ENCODE results near the gene NADK2.
A peak's percentile ranks its signal among the peaks of the same experiment; 100 is the strongest.

Gene NADK2

DNA sequence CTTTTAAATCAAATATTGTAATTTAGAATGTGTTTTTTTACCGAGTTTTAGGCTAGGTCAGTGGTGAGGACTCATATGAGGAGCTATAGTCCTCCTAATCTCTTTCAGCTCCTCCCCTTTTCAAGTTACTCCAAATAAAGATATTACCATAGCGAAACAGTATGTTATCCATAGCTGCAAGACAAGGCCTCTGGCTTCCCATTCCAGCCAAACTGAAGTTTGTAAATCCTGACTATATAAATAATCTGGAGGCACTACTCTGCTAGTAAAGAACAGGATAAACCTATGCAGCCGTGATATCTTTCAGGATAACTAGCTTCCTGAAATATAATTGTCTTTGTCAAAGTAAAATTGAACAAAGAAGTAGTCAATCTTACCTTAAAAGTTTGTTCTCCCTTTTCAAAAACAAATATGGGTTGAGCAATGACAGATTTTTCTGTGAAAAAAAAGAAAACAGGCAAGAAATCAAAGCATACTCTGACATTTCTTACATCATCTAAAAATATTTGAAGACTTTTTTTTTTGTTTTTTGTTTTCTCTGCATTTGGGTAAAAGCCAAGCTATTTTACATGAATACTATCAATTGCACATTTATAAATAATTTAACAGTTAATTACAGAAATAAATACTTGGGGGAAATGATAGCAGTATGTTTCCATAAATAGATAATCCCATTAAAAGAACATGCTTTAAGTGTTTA lies 29.3 kb upstream of the NADK2 start:
- Histone ChIP-seq H3K4me3 (ENCODE audit: low read depth, low read length) (no peak overlapping the region), H3K4me1 (ENCODE audit: control insufficient read depth, insufficient read depth, low read length, unreplicated experiment) (peaks cover 6% of the 10 kb centered on the region), H3K27ac (ENCODE audit: low read depth, low read length) (no peak overlapping the region), H3K36me3 (ENCODE audit: insufficient read depth, low read length) (no peaks in the 10 kb centered on the region), H3K79me2 (ENCODE audit: control insufficient read depth, insufficient read depth, low read length, unreplicated experiment) (no peaks in the 10 kb centered on the region), H3K27me3 (ENCODE audit: insufficient read depth, low read length) (no peaks in the 10 kb centered on the region), H2AFZ (ENCODE audit: low read length, unreplicated experiment) (no peak overlapping the region)

DNA sequence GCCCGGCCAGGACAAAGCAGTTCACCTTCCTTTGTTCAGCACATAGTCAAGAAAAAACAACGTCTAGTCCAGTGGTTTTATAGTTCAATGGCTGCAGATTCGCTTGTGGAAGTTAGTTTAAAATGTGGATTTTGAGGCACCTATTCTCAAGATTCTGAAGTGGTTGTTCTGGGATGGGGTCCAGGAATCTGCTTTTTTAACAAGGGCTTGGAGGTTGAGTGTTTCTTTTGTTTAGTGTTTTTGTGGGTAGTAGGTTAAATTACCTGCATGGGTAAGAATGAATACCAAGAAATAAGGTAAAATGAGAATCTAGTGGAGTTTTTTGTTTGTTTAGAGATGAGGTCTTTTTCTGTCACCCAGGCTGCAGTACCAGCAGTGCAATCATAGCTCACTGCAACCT lies 28.4 kb upstream of the NADK2 start:
- Histone ChIP-seq H3K4me1 (ENCODE audit: control insufficient read depth, insufficient read depth, low read length, unreplicated experiment) (peaks cover 6% of the 10 kb centered on the region), H3K27ac (ENCODE audit: low read depth, low read length) (no peak overlapping the region), H3K36me3 (ENCODE audit: insufficient read depth, low read length) (no peaks in the 10 kb centered on the region), H3K4me3 (ENCODE audit: low read depth, low read length) (no peak overlapping the region), H3K79me2 (ENCODE audit: control insufficient read depth, insufficient read depth, low read length, unreplicated experiment) (no peaks in the 10 kb centered on the region), H2AFZ (ENCODE audit: low read length, unreplicated experiment) (no peak overlapping the region), H3K27me3 (ENCODE audit: insufficient read depth, low read length) (no peaks in the 10 kb centered on the region)

DNA sequence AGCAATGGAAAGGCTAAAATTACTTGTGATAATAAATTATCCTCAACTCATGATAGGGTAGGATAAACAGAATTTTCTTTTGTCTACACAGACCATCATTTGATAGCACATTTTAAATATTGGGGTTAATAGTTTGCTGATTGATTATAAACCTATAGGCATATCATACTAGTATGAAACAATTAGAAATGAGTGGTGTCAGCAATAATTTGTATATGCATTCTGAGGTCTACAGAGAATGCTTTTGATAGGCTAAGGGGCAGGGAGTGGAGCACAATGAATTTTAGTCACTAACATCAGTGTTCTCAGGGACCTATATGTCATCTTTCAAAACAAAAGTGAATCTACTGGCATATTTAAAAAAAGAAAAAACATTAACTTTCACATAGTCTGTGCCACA lies 27.8 kb upstream of the NADK2 start:
- H3K4me3 ChIP-seq (ENCODE audit: low read depth, low read length) = no peak overlapping the region
- peaks cover 6% of the 10 kb centered on the region for H3K4me1 ChIP-seq (ENCODE audit: control insufficient read depth, insufficient read depth, low read length, unreplicated experiment)
- no peaks in the 10 kb centered on the region for H3K27me3 ChIP-seq (ENCODE audit: insufficient read depth, low read length)
- H3K79me2 ChIP-seq (ENCODE audit: control insufficient read depth, insufficient read depth, low read length, unreplicated experiment) = no peaks in the 10 kb centered on the region
- no peak overlapping the region for H2AFZ ChIP-seq (ENCODE audit: low read length, unreplicated experiment)
- no peaks in the 10 kb centered on the region for H3K36me3 ChIP-seq (ENCODE audit: insufficient read depth, low read length)
- H3K27ac ChIP-seq (ENCODE audit: low read depth, low read length) = no peak overlapping the region

DNA sequence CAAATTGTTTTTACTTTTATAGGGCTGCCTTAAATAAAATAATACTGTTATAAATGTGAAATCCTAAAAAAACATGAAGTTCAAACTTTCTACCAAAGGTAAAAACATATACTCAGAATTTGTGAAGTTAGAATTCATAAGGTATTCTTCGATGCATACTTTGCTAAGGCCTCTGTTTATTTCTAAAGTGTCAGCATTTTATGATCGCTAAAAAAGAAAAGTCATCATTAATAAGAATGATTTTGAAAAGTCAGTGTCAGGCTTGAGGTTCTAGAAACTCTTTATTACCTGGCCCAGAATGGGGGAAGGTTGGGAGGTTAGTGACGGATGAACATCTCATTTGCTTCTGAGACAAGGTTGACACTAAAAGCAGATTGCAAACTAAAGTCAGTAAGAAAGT lies 26.2 kb upstream of the NADK2 start:
- H3K27me3 ChIP-seq (ENCODE audit: insufficient read depth, low read length) = no peaks in the 10 kb centered on the region
- no peak overlapping the region for H3K27ac ChIP-seq (ENCODE audit: low read depth, low read length)
- H3K4me3 ChIP-seq (ENCODE audit: low read depth, low read length) = no peak overlapping the region
- H2AFZ ChIP-seq (ENCODE audit: low read length, unreplicated experiment) = no peak overlapping the region
- no peaks in the 10 kb centered on the region for H3K79me2 ChIP-seq (ENCODE audit: control insufficient read depth, insufficient read depth, low read length, unreplicated experiment)
- no peaks in the 10 kb centered on the region for H3K4me1 ChIP-seq (ENCODE audit: control insufficient read depth, insufficient read depth, low read length, unreplicated experiment)
- H3K36me3 ChIP-seq (ENCODE audit: insufficient read depth, low read length) = no peaks in the 10 kb centered on the region

DNA sequence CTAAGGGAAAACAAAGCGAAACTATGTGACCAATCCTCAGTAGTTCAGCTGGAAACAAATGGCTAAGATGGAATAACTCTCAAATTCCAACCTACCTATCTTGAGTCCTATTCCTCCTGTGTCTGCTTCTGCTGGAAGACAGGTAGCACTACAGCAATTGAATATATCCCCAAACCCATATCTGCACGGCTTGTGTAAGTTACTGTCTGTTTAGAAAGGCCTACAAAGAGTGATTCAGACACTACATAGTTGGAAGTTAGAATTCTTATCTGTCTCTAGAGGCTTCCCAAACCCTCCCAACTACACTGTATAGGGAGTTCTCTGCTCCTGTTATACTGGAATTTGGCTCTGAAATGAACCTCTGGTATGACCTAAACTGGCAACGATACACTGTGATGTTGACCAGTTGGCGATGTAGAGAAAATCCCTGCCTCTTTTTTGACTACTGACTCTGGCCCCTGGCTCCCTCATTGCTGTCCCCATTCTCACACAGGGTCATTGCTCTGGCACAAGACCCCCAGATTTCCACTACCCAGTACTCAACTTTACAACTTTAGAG lies 22.6 kb upstream of the NADK2 start:
- H3K4me3 ChIP-seq (ENCODE audit: low read depth, low read length) = peak overlapping the region; percentile 34
- H2AFZ ChIP-seq (ENCODE audit: low read length, unreplicated experiment) = peak overlapping the region; percentile 89
- no peaks in the 10 kb centered on the region for H3K4me1 ChIP-seq (ENCODE audit: control insufficient read depth, insufficient read depth, low read length, unreplicated experiment)
- H3K79me2 ChIP-seq (ENCODE audit: control insufficient read depth, insufficient read depth, low read length, unreplicated experiment) = no peaks in the 10 kb centered on the region
- no peaks in the 10 kb centered on the region for H3K27me3 ChIP-seq (ENCODE audit: insufficient read depth, low read length)
- H3K27ac ChIP-seq (ENCODE audit: low read depth, low read length) = no peak overlapping the region
- no peaks in the 10 kb centered on the region for H3K36me3 ChIP-seq (ENCODE audit: insufficient read depth, low read length)

DNA sequence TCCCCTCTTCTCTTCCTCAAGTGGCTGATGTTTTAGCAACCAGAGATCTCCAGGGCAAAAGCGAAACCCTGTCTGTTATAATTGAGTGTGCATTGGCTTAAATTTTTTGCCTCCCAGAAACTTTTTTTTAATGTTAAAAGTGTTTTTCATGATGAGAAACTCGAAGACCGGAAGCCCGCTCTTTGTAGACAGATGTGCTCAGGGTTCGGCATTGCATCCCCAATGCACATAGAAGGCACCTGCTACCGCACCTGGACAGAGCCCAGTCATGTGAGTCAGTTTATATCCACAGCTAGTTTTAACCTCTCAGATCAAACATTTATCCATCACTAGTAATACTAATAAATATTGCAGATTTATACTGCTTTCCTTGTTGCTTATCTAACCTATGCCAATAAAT lies 19.5 kb upstream of the NADK2 start:
- Histone ChIP-seq H2AFZ (ENCODE audit: low read length, unreplicated experiment) (no peak overlapping the region), H3K27ac (ENCODE audit: low read depth, low read length) (no peak overlapping the region), H3K4me1 (ENCODE audit: control insufficient read depth, insufficient read depth, low read length, unreplicated experiment) (no peaks in the 10 kb centered on the region), H3K79me2 (ENCODE audit: control insufficient read depth, insufficient read depth, low read length, unreplicated experiment) (no peaks in the 10 kb centered on the region), H3K27me3 (ENCODE audit: insufficient read depth, low read length) (no peaks in the 10 kb centered on the region), H3K4me3 (ENCODE audit: low read depth, low read length) (no peak overlapping the region), H3K36me3 (ENCODE audit: insufficient read depth, low read length) (no peaks in the 10 kb centered on the region)

DNA sequence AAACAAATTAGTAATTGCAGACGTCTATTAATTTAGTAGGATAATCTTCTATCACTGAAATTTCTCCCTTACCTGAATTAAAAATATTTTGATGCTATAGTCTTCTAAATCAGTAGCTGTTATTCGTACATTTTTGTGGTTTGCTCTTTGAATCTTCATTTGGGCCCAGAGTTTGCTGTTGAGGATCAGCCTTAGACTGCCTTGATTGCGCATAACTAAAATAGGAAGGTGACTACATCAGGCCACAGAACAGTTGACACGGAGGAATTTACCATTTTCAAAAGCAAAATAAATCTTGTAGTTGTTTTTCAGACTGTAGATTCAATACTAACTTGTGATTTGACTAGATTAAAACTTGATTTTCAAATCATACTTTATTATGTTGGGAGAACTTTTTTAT lies 11.8 kb upstream of the NADK2 start:
- no peaks in the 10 kb centered on the region for H3K27me3 ChIP-seq (ENCODE audit: insufficient read depth, low read length)
- H3K27ac ChIP-seq (ENCODE audit: low read depth, low read length) = no peak overlapping the region
- H3K4me1 ChIP-seq (ENCODE audit: control insufficient read depth, insufficient read depth, low read length, unreplicated experiment) = peaks cover 13% of the 10 kb centered on the region
- H3K4me3 ChIP-seq (ENCODE audit: low read depth, low read length) = no peak overlapping the region
- no peaks in the 10 kb centered on the region for H3K36me3 ChIP-seq (ENCODE audit: insufficient read depth, low read length)
- H3K79me2 ChIP-seq (ENCODE audit: control insufficient read depth, insufficient read depth, low read length, unreplicated experiment) = no peaks in the 10 kb centered on the region
- no peak overlapping the region for H2AFZ ChIP-seq (ENCODE audit: low read length, unreplicated experiment)

DNA sequence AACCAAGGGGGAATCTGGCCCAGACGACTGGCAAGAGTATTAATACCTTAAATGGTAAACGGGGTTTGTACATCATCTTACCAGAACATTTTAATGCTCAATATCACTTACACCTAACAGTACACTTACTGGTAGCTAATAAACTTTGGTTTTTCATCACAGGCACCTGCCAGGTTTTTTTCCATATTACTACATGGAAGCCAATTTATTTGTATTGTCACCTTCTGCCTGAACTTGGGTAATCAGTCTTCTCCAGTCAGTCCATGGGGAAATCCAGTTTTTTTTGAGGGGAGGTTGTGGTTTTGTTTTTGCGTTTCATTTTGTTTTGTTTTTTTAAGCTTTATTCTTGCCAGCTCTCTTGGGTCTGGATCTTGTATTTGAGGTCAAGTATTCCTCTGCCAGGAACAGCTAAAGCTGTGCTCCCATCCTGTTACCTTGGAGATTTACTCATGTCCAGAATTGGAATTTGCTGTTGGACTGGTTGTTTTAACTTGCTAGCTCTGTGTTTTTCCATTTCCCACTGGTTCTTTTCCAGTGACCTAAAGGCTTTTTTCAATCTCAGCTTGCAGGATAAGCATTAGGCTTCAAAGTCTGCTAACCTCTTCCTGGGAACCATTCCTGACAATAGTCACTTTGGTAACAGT lies 11.1 kb upstream of the NADK2 start:
- Histone ChIP-seq H3K27me3 (ENCODE audit: insufficient read depth, low read length) (no peaks in the 10 kb centered on the region), H2AFZ (ENCODE audit: low read length, unreplicated experiment) (no peak overlapping the region), H3K4me3 (ENCODE audit: low read depth, low read length) (no peak overlapping the region), H3K36me3 (ENCODE audit: insufficient read depth, low read length) (no peaks in the 10 kb centered on the region), H3K27ac (ENCODE audit: low read depth, low read length) (no peak overlapping the region), H3K79me2 (ENCODE audit: control insufficient read depth, insufficient read depth, low read length, unreplicated experiment) (no peaks in the 10 kb centered on the region), H3K4me1 (ENCODE audit: control insufficient read depth, insufficient read depth, low read length, unreplicated experiment) (peaks cover 13% of the 10 kb centered on the region)

DNA sequence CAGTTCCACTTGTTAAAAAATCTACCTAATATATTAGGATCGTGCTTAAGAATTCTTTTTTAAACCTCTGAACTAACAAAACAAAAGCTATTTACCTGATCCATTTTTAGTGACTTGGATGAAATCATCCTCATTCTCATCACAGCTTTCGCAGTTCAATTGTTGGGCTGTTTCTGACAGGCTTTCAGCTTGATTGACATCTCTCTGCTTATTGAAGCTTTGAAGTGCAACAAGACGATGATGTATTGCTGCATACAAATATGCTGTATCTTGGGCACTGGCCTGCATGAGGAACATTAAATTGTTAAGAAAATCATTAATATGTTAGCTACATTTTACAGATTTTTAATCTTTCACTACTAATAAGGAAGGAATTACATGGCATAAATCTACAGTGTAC lies 9.5 kb upstream of the NADK2 start:
- no peaks in the 10 kb centered on the region for H3K79me2 ChIP-seq (ENCODE audit: control insufficient read depth, insufficient read depth, low read length, unreplicated experiment)
- no peak overlapping the region for H3K4me3 ChIP-seq (ENCODE audit: low read depth, low read length)
- H3K27me3 ChIP-seq (ENCODE audit: insufficient read depth, low read length) = no peaks in the 10 kb centered on the region
- H3K36me3 ChIP-seq (ENCODE audit: insufficient read depth, low read length) = no peaks in the 10 kb centered on the region
- no peak overlapping the region for H2AFZ ChIP-seq (ENCODE audit: low read length, unreplicated experiment)
- peaks cover 13% of the 10 kb centered on the region for H3K4me1 ChIP-seq (ENCODE audit: control insufficient read depth, insufficient read depth, low read length, unreplicated experiment)
- H3K27ac ChIP-seq (ENCODE audit: low read depth, low read length) = no peak overlapping the region

DNA sequence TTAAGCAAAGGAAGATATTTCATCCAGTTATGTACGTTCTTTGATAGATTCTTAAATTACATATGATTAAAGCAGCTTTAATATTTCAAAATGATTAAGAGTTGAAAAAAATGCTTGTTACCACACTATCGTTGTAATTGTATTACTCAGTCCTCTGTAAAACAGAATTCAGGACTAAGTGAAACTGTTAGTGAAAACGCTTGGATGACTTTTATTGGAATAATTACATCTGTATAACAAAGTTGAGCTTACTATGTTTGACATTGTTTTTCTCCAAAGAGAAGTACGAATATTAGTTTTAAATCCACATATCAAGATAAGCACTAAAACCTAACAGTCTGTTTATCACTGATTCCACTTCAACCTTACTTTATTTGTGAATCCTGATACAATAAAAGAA lies 8.7 kb upstream of the NADK2 start:
- H3K27me3 ChIP-seq (ENCODE audit: insufficient read depth, low read length) = no peaks in the 10 kb centered on the region
- H3K4me3 ChIP-seq (ENCODE audit: low read depth, low read length) = no peak overlapping the region
- no peaks in the 10 kb centered on the region for H3K36me3 ChIP-seq (ENCODE audit: insufficient read depth, low read length)
- H3K4me1 ChIP-seq (ENCODE audit: control insufficient read depth, insufficient read depth, low read length, unreplicated experiment) = peaks cover 13% of the 10 kb centered on the region
- H2AFZ ChIP-seq (ENCODE audit: low read length, unreplicated experiment) = no peak overlapping the region
- H3K27ac ChIP-seq (ENCODE audit: low read depth, low read length) = no peak overlapping the region
- H3K79me2 ChIP-seq (ENCODE audit: control insufficient read depth, insufficient read depth, low read length, unreplicated experiment) = no peaks in the 10 kb centered on the region

Data from ACC112 (cell line).